EH (cell line): ENCODE measurements around the gene TM4SF4.
"Not testable (repeated sequence)": the region's sequence is repeated elsewhere in the genome, so short reads cannot be mapped to it uniquely, and the experiment has no call there.

Experiments
- DNase-seq: peaks from one replicate; pipeline ENCODE4 v3.0.0-alpha.2; 2015; ENCODE audit warnings: low read depth

The TM4SF4 gene, protein sequence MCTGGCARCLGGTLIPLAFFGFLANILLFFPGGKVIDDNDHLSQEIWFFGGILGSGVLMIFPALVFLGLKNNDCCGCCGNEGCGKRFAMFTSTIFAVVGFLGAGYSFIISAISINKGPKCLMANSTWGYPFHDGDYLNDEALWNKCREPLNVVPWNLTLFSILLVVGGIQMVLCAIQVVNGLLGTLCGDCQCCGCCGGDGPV

DNA sequence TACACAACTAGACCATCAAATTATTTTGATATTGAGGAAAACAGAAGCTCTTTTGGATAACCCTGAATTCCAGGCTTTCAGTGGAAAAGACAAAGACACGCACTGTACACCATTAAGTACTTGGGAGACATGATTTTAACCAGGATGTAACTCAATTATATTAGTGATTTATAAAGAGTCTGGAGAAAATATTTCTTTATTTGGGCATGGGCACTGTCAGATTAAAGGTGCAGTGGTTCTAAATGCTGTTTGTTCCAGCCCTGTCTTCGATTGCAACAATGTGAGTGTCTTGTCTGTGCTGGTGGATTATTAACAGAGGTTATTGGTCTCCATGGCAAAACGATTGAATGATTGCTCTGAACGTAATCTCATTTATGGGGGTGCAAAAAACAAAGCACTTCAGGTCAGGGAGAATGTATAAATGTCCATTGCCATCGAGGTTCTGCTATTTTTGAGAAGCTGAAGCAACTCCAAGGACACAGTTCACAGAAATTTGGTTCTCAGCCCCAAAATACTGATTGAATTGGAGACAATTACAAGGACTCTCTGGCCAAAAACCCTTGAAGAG, at the start of gene TM4SF4:
Gene TM4SF4 (plus strand): TSS at position 448 of the 568 bp plus-strand sequence. CDS start 181 bp downstream, outside the sequence.
- DNase-seq, result no peak

DNA sequence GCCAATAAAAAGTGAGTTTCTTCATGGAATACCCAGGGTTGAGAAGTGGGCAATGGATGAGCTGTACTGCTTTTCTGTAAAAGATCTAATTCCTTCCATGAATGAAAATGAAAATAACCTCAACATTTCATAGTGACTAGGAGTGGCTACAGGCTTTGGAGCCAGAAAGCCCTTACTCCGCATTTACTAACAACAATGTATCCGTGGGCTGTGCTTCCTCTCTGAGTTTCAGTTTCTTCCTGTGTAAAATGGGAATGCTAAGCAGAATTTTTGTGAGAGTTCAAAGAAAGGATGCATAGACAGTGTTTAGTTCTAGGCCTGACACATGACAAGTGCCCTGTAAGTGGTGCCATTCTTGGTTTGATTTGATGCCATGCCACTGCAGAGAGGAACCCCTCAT, 49.6 kb upstream of the TM4SF4 start:
- no peak for DNase-seq

DNA sequence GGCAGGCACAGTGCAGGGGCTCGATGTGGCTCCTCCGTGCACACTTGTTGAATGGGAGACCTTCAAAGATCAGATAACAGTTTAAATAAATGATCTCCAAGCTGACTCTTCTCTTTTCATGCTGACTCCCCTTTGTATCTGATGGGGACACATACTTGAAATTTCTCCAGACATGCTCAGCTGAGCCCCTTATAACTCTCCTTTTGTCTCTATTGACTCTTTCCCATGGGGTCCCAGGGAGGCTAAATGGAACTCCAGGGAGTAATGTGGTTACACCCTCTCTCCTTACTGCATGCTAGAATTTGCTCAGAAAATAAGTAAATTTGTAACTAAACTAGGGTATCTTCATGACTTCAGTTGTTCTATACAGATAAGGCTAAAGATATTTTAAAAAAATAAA, 48.2 kb upstream of the TM4SF4 start:
- DNase-seq, result no peak

DNA sequence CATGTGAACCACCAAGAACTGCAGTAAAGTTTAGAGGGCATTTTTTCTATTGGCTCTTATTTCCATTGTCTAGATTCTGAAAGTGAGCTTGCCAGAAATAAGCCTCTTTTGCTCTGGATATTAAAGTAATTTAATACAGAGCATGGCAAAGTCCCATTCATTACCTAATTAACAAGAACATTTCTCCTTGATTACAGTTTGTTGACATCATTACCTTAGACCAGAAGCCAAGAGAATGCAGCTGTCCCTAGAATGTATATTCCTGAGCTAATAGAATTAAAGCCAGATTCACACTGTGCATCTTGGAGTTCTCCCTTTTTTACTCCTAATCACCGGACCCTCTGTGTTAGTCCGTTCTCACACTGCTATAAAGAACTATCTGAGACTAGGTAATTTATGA, 46.4 kb upstream of the TM4SF4 start:
- DNase-seq, result no peak

DNA sequence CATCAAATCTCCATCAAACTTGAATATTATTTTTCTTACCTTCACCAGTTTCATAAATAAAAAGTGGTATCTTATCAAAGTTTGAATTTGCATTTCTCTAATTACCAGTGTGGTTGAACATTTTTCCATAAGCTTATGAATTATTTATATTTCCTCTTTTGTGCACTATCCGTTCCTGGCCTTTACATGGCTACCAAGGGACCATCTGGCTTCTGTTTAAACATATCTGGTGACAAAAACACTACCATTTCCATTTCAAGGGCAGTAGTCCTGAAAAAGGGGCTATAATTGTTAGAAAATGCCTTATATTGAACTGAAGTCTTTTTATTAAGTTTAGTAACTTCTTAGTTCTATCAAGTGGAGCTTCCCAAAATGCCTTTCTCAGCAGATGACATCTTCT, 44.3 kb upstream of the TM4SF4 start:
- no peak for DNase-seq

DNA sequence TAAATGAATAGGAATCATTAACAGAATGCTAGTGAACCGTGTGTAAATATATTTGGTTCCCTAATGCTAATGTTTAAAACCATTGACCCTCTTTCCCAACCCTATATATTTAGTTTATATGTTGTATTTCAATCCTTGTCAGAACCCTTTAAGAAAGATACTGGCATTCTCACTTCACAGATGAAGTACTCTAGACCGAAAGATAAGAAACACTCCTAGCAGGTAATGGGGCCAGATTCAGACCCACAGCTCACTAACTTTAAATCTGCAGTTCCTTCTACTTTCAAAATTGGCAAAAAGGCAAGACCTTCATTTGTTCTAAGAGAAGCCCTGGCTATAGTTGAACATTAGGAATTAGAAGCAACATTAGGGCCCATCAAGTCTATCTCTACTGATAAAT, 42.3 kb upstream of the TM4SF4 start:
- no peak for DNase-seq

DNA sequence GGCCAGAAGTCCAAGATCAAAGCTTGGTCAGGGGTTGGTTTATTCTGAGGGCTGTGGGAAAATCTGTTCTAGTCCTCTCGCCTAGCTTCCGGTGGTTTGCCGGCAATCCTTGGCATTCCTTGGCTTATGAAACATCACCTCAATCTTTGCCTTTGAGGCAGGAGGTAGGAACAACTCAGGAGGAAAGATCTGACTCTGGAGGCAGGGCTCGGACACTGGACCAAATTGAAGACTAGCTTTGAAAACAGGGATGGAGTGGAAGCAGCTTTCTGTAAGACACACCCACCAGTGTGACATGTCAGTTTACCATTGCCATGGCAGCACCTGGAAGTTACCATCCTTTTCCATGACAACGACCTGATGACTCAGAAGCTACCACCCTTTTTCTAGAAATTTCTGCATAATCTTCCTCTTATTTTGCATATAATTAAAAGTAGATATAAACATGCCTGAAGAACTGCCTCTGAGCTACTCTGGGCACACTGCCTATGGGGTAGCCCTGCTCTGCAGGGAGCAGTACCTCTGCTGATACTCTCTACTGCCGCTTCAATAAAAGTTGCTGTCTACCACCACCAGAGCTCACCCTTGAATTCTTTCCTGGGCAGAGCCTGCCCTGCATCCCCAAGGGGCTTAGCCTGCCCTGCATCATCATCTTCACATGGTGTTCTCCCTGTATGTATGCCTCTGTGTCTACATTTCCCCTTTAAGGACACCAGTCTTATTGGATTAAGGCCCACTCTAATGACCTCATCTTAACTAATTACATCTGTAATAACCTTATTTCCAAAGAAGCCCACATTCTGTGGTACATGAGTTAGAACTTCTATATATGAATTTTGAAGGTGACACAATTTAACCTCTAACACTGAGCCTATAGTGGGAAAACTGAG, 38.3 kb upstream of the TM4SF4 start:
- DNase-seq, result no peak

DNA sequence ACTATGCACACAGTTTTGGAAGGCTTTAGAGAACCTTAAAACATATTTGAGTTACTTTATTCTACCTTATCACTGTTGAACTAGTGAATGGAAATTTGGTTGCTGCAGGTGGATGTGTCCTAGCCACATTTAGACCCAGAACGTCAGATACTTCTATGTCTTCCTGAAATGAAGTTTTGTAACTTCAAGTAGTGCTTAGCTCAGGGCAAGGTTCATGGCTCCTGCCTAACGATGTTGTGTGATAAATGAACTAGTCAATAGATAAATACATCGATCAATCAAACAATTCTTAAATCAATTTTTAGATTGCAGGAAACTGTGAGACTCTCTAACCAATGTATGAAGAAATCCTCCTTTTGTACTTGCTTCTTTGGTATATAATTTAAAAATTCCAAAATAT, 37.2 kb upstream of the TM4SF4 start:
- no peak for DNase-seq

DNA sequence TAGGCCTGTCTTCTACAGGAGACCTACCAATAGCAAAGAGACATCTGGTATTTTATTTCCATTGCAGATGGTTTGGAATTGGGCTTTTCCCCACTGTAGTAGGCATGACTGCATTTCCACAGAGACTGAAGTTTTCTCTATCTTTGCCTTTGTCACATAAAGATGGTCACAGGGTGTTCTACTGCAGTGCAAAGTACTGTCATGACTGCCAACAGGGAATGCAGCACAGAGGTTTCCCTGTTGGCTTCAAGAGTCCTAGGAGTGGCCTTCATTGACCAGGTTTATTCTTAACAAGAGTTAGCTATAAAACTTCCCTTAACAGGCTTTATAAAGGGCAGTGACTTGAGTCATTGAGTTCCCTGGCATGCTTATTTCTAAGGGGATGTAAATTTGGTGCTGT, 36.8 kb upstream of the TM4SF4 start:
- DNase-seq, result no peak

DNA sequence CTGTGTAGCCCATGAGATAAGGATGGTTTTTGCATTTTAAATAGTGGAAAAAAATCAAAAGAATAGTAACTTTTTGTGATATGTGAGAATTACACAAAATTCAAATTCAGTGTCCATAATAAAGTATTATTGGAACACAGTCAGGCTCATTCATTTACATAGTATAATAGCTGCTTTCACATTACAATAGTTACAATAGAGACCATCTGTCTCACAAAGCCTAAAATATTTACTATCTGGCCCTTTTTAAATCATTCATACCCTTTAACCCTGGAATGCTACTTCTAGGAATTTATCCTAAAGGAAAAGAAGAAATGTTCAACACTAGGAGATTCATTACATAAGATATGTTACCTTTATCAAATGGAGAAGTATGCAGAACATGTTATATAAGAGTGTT, 35.5 kb upstream of the TM4SF4 start:
- no peak for DNase-seq

DNA sequence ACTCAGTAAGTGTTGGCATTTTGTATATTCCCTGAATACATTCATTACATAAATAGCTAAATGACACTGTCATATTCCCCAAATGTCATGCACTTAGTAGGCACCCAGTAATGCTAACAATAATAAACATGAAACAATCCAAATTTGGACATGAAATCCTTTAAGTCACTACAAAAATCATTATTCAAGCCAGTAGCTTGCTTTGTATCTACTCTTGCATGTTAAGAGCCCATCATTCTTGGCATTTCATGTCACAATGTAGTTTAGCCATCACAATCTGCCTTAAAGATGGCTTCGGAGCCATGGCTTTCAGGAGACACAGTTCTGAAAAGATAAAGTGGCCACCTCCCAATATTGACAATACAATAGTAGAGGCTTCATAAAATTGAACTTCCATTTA, 32.9 kb upstream of the TM4SF4 start:
- DNase-seq, result peak; percentile 55

DNA sequence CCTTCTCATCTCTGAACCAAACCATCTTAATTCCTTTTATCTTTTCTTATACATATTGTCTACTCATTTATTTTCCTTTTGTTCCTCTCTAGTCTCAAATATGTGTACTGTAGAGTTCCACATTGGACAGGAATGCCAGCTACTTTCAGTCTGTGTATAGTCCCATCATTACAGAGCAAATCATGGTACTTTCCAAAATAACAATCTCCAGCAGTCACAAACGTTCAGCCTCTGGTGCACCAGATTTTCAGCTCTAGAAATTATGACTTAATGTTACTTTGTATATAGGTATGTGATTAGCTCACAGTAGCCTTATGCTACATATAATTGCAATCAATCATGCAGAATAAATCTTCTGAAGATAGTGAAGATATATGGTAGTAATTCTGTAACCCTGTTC, 32.5 kb upstream of the TM4SF4 start:
- peak; percentile 51 for DNase-seq

DNA sequence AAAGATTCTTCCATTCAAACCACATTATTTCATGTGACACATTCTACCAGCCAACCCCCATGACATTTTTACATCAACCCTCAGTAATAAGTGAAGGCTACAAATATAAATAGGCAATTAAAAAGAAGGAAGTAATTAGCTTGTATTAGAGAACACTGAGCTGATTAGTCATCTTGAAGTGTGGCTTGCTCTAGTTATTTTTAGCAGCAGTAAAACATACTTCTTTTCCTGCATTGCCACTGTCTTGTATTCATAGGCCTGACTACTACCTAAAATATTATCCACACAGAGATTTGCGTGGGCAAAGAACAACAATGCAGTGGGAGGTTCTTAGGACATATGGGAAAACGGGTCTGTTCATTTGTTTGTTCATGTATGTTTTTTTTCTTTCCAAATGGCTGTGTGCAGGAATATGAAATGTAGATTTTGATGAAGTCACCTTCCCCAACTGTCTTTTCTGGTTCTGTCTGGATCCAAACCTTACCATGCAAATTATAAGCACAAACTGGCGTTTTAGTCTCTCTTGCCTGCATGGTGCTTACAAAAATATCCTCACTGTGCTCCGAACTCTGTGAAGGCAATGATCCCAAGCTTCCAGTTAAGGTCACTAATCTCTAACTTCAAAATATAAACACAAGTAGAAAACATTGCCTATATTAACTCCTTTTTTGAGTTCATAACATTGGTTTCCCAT, 31.5 kb upstream of the TM4SF4 start:
- peak; percentile 93 for DNase-seq

DNA sequence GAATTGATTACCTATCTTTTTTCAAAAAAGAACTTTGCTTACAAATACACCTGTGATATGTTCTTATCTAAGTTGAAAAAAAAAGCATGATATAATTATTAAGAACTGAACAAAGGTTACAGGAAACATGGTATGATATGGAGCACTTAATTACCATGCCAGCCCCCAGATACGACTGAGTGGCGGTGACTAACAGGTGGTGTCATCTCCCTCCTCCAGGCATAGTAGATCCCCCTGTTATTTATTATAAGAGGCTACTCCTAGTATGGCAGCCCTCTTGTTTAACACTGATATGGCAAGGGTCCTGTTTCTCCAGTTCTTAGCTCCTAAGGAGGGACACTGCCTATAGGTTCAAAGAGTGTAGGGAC, 31.0 kb upstream of the TM4SF4 start:
- DNase-seq, result no peak

DNA sequence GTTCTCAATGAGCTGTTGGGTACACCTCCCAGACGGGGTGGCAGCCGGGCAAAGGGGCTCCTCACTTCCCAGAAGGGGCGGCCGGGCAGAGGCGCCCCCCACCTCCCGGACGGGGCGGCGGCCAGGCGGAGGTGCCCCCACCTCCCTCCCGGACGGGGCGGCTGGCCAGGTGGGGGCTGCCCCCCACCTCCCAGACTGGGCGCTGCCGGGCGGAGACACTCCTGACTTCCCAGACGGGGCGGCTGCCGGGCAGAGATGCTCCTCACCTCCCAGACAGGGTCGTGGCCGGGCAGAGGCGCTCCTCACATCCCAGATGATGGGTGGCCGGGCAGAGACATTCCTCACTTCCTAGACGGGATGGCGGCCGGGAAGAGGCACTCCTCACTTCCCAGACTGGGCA, 29.6 kb upstream of the TM4SF4 start:
- not testable (repeated sequence) for DNase-seq

DNA sequence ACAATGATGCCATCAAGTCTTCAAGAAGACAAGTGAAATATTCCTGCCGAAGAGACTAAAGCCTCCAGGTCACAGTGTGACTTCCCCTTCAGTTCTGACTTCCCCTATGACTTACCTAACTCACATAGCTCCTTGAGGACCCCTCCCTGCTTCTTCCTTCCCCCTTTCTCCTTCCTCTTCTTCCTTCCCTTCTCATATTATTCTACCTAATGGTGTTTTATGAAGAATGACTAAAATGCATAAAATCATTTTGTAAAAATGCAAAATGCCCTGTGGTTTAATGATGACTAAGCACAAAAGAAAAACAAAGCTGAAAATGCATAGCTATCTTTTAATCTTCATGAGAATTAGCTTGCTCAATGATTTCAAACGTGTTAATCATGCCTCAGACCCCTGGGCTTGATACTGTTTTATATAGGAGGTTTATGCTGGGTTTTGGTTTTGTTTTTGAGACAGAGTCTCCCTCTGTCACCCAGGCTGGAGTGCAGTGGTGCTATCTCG, 26.1 kb upstream of the TM4SF4 start:
- DNase-seq, result peak; percentile 91

DNA sequence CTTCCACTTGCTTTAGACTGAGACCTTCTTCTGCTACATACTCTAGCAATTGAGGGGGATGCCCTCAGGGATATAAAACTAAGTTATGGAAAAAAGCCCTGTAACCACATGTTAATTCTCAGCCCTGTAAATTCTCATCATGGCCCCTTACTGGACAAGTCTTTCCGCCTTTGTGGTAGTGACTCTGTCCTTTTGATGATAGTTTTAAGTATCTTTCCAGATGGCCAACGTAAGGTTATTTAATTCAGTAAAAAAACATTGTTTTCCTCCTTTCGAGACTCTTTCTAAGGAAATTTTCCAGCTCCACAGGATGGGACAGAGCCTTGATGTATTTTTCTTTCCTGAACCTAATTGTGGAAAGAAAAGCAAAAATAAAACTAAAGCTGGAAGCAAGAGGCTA, 25.3 kb upstream of the TM4SF4 start:
- DNase-seq, result peak; percentile 38

DNA sequence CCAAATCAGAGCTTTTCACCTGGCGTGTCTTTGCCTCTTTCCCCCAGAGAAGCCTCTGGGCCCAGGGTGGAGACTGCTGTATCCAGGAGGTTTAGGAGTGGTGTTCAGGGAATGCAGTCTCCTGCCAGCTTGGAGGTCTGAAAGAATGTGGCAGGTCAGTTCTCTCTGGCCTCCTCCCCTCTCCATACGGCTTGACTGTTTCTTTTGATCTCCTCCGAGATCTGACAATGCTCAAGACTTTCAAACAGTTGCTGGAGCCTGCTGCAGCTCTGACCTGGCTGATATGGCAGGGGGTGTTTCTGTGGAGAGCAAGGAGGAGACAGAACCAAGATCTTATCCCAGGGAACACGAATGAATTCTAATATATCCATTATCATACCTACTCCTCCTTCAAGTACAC, 24.7 kb upstream of the TM4SF4 start:
- DNase-seq, result peak; percentile 57

DNA sequence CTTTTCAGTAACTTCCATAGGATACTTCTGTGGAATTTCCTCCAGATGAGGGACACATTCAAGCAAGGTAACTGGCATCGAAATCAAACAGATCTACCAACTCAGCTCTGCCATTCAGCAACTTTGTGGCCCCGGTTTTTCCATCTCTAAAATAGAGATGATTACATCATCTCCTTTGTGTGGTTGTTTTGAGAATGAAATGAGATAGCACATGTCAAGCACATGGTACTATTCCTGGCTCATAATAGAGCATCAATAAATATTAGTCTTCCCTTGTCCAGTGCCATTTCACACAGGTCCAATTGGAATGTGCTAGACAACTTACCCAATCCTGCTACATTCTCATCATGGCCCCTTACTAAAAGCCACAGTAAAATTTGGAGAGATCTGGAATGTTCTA, 24.2 kb upstream of the TM4SF4 start:
- peak; percentile 38 for DNase-seq

DNA sequence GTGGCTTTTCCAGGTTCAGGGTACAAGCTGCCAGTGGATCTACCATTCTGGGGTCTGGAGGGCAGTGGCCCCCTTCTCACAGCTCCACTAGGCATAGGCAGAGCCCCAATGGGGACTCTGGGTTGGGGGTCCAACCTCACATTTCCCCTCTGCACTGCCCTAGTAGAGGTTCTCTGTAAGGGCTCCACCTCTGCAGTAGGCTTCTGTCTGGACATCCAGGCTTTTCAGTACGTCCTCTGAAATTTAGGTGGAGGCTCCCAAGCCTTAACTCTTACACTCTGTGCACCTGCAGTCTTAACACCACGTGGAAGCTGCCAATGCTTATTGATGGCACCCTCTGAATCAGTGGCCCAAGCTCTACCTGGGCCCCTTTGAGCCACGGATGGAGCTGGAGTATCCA, 22.5 kb upstream of the TM4SF4 start:
- no peak for DNase-seq

DNA sequence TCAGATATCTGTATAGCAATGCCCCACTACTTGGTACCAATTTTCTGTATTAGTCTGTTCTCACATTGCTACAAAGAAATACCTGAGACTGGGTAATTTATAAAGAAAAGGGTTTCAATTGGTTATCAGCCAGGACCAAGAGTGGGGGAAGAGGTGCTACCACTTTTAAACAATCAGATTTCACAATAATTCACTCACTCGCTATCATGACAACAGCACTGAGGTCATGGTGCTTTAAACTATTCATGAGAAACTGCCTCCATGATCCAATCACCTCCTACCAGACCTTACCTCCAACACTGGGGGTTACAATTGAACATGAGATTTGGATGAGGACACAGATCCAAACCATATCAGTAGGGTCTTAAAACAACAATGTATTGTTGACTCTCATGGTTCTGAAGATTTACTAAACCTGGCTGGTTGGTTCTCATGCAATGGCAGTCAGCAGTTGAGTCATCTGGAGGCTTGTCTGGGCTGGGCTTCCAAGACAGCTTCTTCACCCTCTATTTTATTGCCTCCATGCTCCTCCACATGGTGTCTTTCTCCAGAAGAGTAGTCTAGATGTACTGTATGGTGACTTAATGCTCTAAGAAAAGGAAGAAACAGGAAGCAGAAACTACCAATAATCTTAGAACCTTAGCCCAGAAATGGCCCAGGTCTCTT, 21.2 kb upstream of the TM4SF4 start:
- peak; percentile 34 for DNase-seq

DNA sequence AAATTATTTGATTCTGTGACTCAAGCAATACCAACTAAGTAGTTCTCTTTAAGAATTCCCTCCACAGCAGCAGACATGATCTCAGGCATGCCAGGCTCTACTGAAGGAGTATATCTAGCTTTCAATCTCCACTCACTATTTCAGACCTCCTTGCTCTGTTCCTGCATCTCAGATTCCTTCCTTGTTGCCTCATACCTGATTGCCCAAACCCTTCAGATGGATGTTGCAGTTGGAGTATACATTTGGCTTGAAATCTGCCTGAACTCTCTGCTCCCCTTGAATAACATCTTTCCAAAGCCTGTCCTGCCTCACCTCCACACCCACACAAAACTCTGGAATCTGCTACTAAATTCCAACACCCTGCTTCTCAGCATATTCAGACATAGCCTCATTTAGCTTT, 19.8 kb upstream of the TM4SF4 start:
- DNase-seq, result peak; percentile 73
